Measurements from ENCODE around the gene NRXN3. TPM values are rescaled to one million over a fixed set of nuclear protein-coding genes. Genes with fewer than 3 reads are reported as not detected.

The NRXN3 gene
- total RNA-seq, 1 donor from 2014 or later: 18.0 TPM

GRCh38 chr14:79791055-79791732, 1621.0 kb downstream of the NRXN3 start:
- DNase-seq (ENCODE audit: low read depth) (no peak), FAIRE-seq (no peak)
- Histone ChIP-seq H3K27ac (ENCODE audit: low read depth, low read length) (no peak overlapping the region), H4K20me1 (ENCODE audit: insufficient read depth, low read length) (no peaks in the 10 kb centered on the region), H2AFZ (ENCODE audit: low read depth, low read length) (no peak overlapping the region), H3K36me3 (ENCODE audit: insufficient read depth, low read length) (no peaks in the 10 kb centered on the region), H3K4me2 (ENCODE audit: low read length) (no peak overlapping the region), H3K4me1 (ENCODE audit: insufficient read depth, low read length) (no peaks in the 10 kb centered on the region), H3K4me3 (ENCODE audit: insufficient read depth, low read depth, low read length) (no peak overlapping the region), H3K9ac (ENCODE audit: low read length) (no peak overlapping the region), H3K79me2 (ENCODE audit: insufficient read depth, low read length) (no peaks in the 10 kb centered on the region), H3K27me3 (ENCODE audit: insufficient read depth, low read length) (no peaks in the 10 kb centered on the region), H3K9me3 (ENCODE audit: insufficient read depth, low read depth, low read length) (no peaks in the 10 kb centered on the region)
- peaks cover 7% of the 10 kb centered on the region for H3K4me1 Mint-ChIP-seq (ENCODE audit: low read depth, unreplicated experiment)
- peaks cover 4% of the 10 kb centered on the region for H3K9me3 Mint-ChIP-seq (ENCODE audit: unreplicated experiment)
- H3K27me3 Mint-ChIP-seq (ENCODE audit: low read depth, unreplicated experiment): no peaks in the 10 kb centered on the region
- TF ChIP-seq CTCF (IDR thresholded peaks at IDR 0.05; ENCODE audit: insufficient read depth, low read depth, low read length) (no peak), EZH2 (IDR thresholded peaks at IDR 0.05; ENCODE audit: insufficient read depth, low read length) (no peak)
- no peak overlapping the region for H3K4me3 Mint-ChIP-seq (ENCODE audit: unreplicated experiment)
- H3K36me3 Mint-ChIP-seq (ENCODE audit: low read depth, unreplicated experiment): peaks cover 3% of the 10 kb centered on the region
- no peak overlapping the region for H3K27ac Mint-ChIP-seq (ENCODE audit: unreplicated experiment)

- DNase-seq (ENCODE audit: low read depth) (no peak), FAIRE-seq (no peak)
- TF ChIP-seq EZH2 (IDR thresholded peaks at IDR 0.05; ENCODE audit: insufficient read depth, low read length) (no peak), CTCF (IDR thresholded peaks at IDR 0.05; ENCODE audit: insufficient read depth, low read depth, low read length) (no peak)
- no peak overlapping the region for H3K4me2 ChIP-seq (ENCODE audit: low read length)
- H3K9ac ChIP-seq (ENCODE audit: low read length): no peak overlapping the region
- Mint-ChIP-seq H3K9me3 (ENCODE audit: unreplicated experiment) (no peaks in the 10 kb centered on the region), H3K4me3 (ENCODE audit: unreplicated experiment) (no peak overlapping the region), H3K27me3 (ENCODE audit: low read depth, unreplicated experiment) (no peaks in the 10 kb centered on the region), H3K4me1 (ENCODE audit: low read depth, unreplicated experiment) (no peaks in the 10 kb centered on the region), H3K27ac (ENCODE audit: unreplicated experiment) (no peak overlapping the region), H3K36me3 (ENCODE audit: low read depth, unreplicated experiment) (no peaks in the 10 kb centered on the region)
- H4K20me1 ChIP-seq (ENCODE audit: insufficient read depth, low read length): no peaks in the 10 kb centered on the region
- H3K27me3 ChIP-seq (ENCODE audit: insufficient read depth, low read length): no peaks in the 10 kb centered on the region
- no peak overlapping the region for H3K4me3 ChIP-seq (ENCODE audit: insufficient read depth, low read depth, low read length)
- H3K36me3 ChIP-seq (ENCODE audit: insufficient read depth, low read length): no peaks in the 10 kb centered on the region
- no peaks in the 10 kb centered on the region for H3K4me1 ChIP-seq (ENCODE audit: insufficient read depth, low read length)
- no peaks in the 10 kb centered on the region for H3K9me3 ChIP-seq (ENCODE audit: insufficient read depth, low read depth, low read length)
- H3K27ac ChIP-seq (ENCODE audit: low read depth, low read length): no peak overlapping the region
- H3K79me2 ChIP-seq (ENCODE audit: insufficient read depth, low read length): no peaks in the 10 kb centered on the region
- H2AFZ ChIP-seq (ENCODE audit: low read depth, low read length): no peak overlapping the region
Measured at GRCh38 chr14:79802093-79802492, 1631.9 kb downstream of the NRXN3 start.

GRCh38 chr14:79805636-79806035, 1635.5 kb downstream of the NRXN3 start:
- Histone ChIP-seq H3K79me2 (ENCODE audit: insufficient read depth, low read length) (no peaks in the 10 kb centered on the region), H3K4me1 (ENCODE audit: insufficient read depth, low read length) (no peaks in the 10 kb centered on the region), H3K27ac (ENCODE audit: low read depth, low read length) (no peak overlapping the region), H4K20me1 (ENCODE audit: insufficient read depth, low read length) (no peaks in the 10 kb centered on the region), H3K4me3 (ENCODE audit: insufficient read depth, low read depth, low read length) (no peak overlapping the region), H2AFZ (ENCODE audit: low read depth, low read length) (no peak overlapping the region), H3K9ac (ENCODE audit: low read length) (no peak overlapping the region), H3K27me3 (ENCODE audit: insufficient read depth, low read length) (no peaks in the 10 kb centered on the region), H3K9me3 (ENCODE audit: insufficient read depth, low read depth, low read length) (no peaks in the 10 kb centered on the region), H3K4me2 (ENCODE audit: low read length) (no peak overlapping the region), H3K36me3 (ENCODE audit: insufficient read depth, low read length) (no peaks in the 10 kb centered on the region)
- no peaks in the 10 kb centered on the region for H3K9me3 Mint-ChIP-seq (ENCODE audit: unreplicated experiment)
- no peaks in the 10 kb centered on the region for H3K36me3 Mint-ChIP-seq (ENCODE audit: low read depth, unreplicated experiment)
- TF ChIP-seq CTCF (IDR thresholded peaks at IDR 0.05; ENCODE audit: insufficient read depth, low read depth, low read length) (no peak), EZH2 (IDR thresholded peaks at IDR 0.05; ENCODE audit: insufficient read depth, low read length) (no peak)
- FAIRE-seq: no peak
- H3K27ac Mint-ChIP-seq (ENCODE audit: unreplicated experiment): no peak overlapping the region
- no peaks in the 10 kb centered on the region for H3K4me1 Mint-ChIP-seq (ENCODE audit: low read depth, unreplicated experiment)
- no peaks in the 10 kb centered on the region for H3K27me3 Mint-ChIP-seq (ENCODE audit: low read depth, unreplicated experiment)
- DNase-seq (ENCODE audit: low read depth): no peak
- no peak overlapping the region for H3K4me3 Mint-ChIP-seq (ENCODE audit: unreplicated experiment)

Data from astrocyte (in vitro differentiated cells and primary cell).